Thoracic aorta (tissue), 2 donors: ENCODE measurements around the gene TUB. TPM values are rescaled to one million over a fixed set of nuclear protein-coding genes. Genes with fewer than 3 reads are reported as not detected.

Experiments
- ATAC-seq: fragments of 150-250 bp; one replicate; pipeline ENCODE4 v1.8.0; 2017; ENCODE audit warnings: low read depth; ENCODE audit not compliant: insufficient number of reproducible peaks, low FRiP score
- DNase-seq: peaks from one replicate; pipeline ENCODE4 v3.0.0-alpha.2; 2020; ENCODE audit warnings: low spot score
- H3K27ac ChIP-seq, 2 donors: fragments of 200-600 bp; sonication (generic); 1 replicate in 1 of 2; 2 replicates in 1 of 2; pipeline ENCODE4 v1.5.1; 2016; ENCODE audit warnings: mild to moderate bottlenecking in 2 of 2, moderate library complexity in 2 of 2
- H3K27me3 ChIP-seq: fragments of 200-600 bp; sonication (generic); replicated peaks from 2 replicates; pipeline ENCODE4 v1.6.0; 2016; ENCODE audit warnings: mild to moderate bottlenecking; ENCODE audit not compliant: insufficient read depth
- H3K36me3 ChIP-seq: fragments of 200-600 bp; sonication (generic); one replicate; pipeline ENCODE4 v1.5.1; 2016
- H3K4me1 ChIP-seq, 2 donors: fragments of 200-600 bp; sonication (generic); 1 replicate in 1 of 2; 2 replicates in 1 of 2; pipeline versions ENCODE4 v1.5.1 to v1.6.0; 2016; ENCODE audit warnings: low read depth in 2 of 2, mild to moderate bottlenecking in 1 of 2; ENCODE audit not compliant: control insufficient read depth in 1 of 2
- H3K4me3 ChIP-seq: fragments of 200-600 bp; sonication (generic); 2 replicates; pipeline ENCODE4 v1.5.1; 2016; ENCODE audit warnings: mild to moderate bottlenecking
- H3K9me3 ChIP-seq: fragments of 200-600 bp; sonication (generic); 2 replicates; pipeline ENCODE4 v1.5.1; 2016
- CTCF ChIP-seq: fragments of 200-600 bp; sonication (generic); IDR thresholded peaks from one replicate; pipeline ENCODE4 v1.5.1; 2019; ENCODE audit warnings: antibody characterized with exemption
- total RNA-seq, 2 donors: library from RNA; depleted of rRNA; stranded (reverse); fragments of >200 nt; gene quantifications; one replicate each; pipeline versions ENCODE4 v1.1.0 to v1.2.3, GENCODE V29; 2016

Gene TUB
- total RNA-seq, 2 donors from 2014 or later = 6.9 to 8.9 TPM

GRCh38 chr11:8061555-8062428, 19.2 kb upstream of the TUB start:
- Histone ChIP-seq H3K36me3 (no peaks in the 10 kb centered on the region), H3K9me3 (no peaks in the 10 kb centered on the region), H3K4me1 (peaks cover 4 to 12% of the 10 kb centered on the region in 2 donors), H3K27ac (no peak overlapping the region), H3K4me3 (no peak overlapping the region), H3K27me3 (no peaks in the 10 kb centered on the region)
- no peak for ATAC-seq
- no peak for TF ChIP-seq CTCF
- no peak for DNase-seq

GRCh38 chr11:8062781-8063257, 18.2 kb upstream of the TUB start:
- Histone ChIP-seq H3K4me3 (no peak overlapping the region), H3K27ac (no peak overlapping the region), H3K4me1 (peaks cover 4 to 12% of the 10 kb centered on the region in 2 donors), H3K27me3 (no peaks in the 10 kb centered on the region), H3K9me3 (no peaks in the 10 kb centered on the region), H3K36me3 (no peaks in the 10 kb centered on the region)
- no peak for TF ChIP-seq CTCF
- no peak for ATAC-seq
- no peak for DNase-seq

GRCh38 chr11:8063324-8063723, 17.7 kb upstream of the TUB start:
- DNase-seq = no peak
- no peak for ATAC-seq
- Histone ChIP-seq H3K36me3 (no peaks in the 10 kb centered on the region), H3K4me1 (peaks cover 4 to 12% of the 10 kb centered on the region in 2 donors), H3K9me3 (no peaks in the 10 kb centered on the region), H3K27me3 (no peaks in the 10 kb centered on the region), H3K27ac (no peak overlapping the region), H3K4me3 (no peak overlapping the region)
- TF ChIP-seq CTCF = no peak

GRCh38 chr11:8065031-8065430, 16.0 kb upstream of the TUB start:
- ATAC-seq (no peak), DNase-seq (no peak)
- no peak overlapping the region for H3K27ac ChIP-seq
- H3K36me3 ChIP-seq = no peaks in the 10 kb centered on the region
- peaks cover 4 to 21% of the 10 kb centered on the region in 2 donors for H3K4me1 ChIP-seq
- no peak for TF ChIP-seq CTCF
- no peak overlapping the region for H3K4me3 ChIP-seq
- no peaks in the 10 kb centered on the region for H3K9me3 ChIP-seq
- H3K27me3 ChIP-seq = no peaks in the 10 kb centered on the region

- Histone ChIP-seq H3K27me3 (no peaks in the 10 kb centered on the region), H3K9me3 (no peaks in the 10 kb centered on the region), H3K36me3 (no peaks in the 10 kb centered on the region), H3K27ac (no peak overlapping the region), H3K4me3 (no peak overlapping the region), H3K4me1 (peaks cover 4 to 21% of the 10 kb centered on the region in 2 donors)
- no peak for DNase-seq
- ATAC-seq = no peak
- TF ChIP-seq CTCF = no peak
These were observed 14.7 kb upstream of the TUB start for GRCh38 chr11:8066036-8066910.
